Thoracic aorta (tissue), 2 donors: Measurements from ENCODE around the gene MAGI1. TPM values are rescaled to one million over a fixed set of nuclear protein-coding genes. Genes with fewer than 3 reads are reported as not detected.

Experiments
- ATAC-seq: fragments of 150-250 bp; one replicate; pipeline ENCODE4 v1.8.0; 2017; ENCODE audit warnings: low read depth; ENCODE audit not compliant: insufficient number of reproducible peaks, low FRiP score
- DNase-seq: peaks from one replicate; pipeline ENCODE4 v3.0.0-alpha.2; 2020; ENCODE audit warnings: low spot score
- H3K27ac ChIP-seq, 2 donors: fragments of 200-600 bp; sonication (generic); 1 replicate in 1 of 2; 2 replicates in 1 of 2; pipeline ENCODE4 v1.5.1; 2016; ENCODE audit warnings: mild to moderate bottlenecking in 2 of 2, moderate library complexity in 2 of 2
- H3K27me3 ChIP-seq: fragments of 200-600 bp; sonication (generic); replicated peaks from 2 replicates; pipeline ENCODE4 v1.6.0; 2016; ENCODE audit warnings: mild to moderate bottlenecking; ENCODE audit not compliant: insufficient read depth
- H3K36me3 ChIP-seq: fragments of 200-600 bp; sonication (generic); one replicate; pipeline ENCODE4 v1.5.1; 2016
- H3K4me1 ChIP-seq, 2 donors: fragments of 200-600 bp; sonication (generic); 1 replicate in 1 of 2; 2 replicates in 1 of 2; pipeline versions ENCODE4 v1.5.1 to v1.6.0; 2016; ENCODE audit warnings: low read depth in 2 of 2, mild to moderate bottlenecking in 1 of 2; ENCODE audit not compliant: control insufficient read depth in 1 of 2
- H3K4me3 ChIP-seq: fragments of 200-600 bp; sonication (generic); 2 replicates; pipeline ENCODE4 v1.5.1; 2016; ENCODE audit warnings: mild to moderate bottlenecking
- H3K9me3 ChIP-seq: fragments of 200-600 bp; sonication (generic); 2 replicates; pipeline ENCODE4 v1.5.1; 2016
- total RNA-seq, 2 donors: library from RNA; depleted of rRNA; stranded (reverse); fragments of >200 nt; gene quantifications; one replicate each; pipeline versions ENCODE4 v1.1.0 to v1.2.3, GENCODE V29; 2016
- TF ChIP-seq, protein P1 (sequence below): fragments of 200-600 bp; sonication (generic); IDR thresholded peaks from one replicate; pipeline ENCODE4 v1.5.1; 2019; ENCODE audit warnings: antibody characterized with exemption

The MAGI1 gene
- total RNA-seq, 2 donors from 2014 or later: 48.2 to 88.5 TPM

DNA sequence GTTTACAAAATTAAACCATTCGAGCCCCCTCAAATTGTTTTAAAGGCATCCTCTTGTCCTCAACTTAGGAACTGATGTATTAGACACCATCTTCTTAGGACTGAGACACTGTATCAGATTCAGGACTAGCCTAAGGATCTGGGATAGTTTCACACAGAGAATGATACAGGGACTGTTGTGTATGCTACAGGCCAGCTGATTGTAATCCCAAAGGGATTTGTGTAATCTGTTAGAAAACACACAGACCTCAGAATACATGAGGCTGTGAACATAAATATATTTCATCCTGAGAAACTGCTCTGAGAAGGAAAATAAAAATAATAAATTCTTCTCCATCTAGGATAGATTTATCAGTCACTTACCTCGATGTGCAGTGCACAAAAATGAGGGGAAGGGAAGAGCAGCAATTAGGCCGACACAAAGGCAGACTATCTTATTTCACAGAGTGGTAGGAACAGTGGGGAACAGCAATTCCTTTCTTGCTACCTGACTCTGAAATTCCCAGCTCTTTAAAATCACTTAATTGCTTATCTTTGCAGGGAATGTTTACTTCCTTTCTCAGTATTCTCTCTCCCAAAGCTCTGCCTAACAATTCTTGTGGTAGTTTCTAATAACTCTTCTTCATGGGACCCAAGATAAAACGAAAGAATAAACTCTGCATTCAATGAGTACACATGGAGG is 322.5 kb downstream of the MAGI1 start:
- H3K36me3 ChIP-seq: no peaks in the 10 kb centered on the region
- H3K9me3 ChIP-seq: no peaks in the 10 kb centered on the region
- H3K4me1 ChIP-seq: peaks cover 10 to 51% of the 10 kb centered on the region in 2 donors
- no peak overlapping the region for H3K4me3 ChIP-seq
- peak overlapping the region in 1 of 2 donors; percentile 0 for H3K27ac ChIP-seq
- no peaks in the 10 kb centered on the region for H3K27me3 ChIP-seq
- TF ChIP-seq, protein P1, sequence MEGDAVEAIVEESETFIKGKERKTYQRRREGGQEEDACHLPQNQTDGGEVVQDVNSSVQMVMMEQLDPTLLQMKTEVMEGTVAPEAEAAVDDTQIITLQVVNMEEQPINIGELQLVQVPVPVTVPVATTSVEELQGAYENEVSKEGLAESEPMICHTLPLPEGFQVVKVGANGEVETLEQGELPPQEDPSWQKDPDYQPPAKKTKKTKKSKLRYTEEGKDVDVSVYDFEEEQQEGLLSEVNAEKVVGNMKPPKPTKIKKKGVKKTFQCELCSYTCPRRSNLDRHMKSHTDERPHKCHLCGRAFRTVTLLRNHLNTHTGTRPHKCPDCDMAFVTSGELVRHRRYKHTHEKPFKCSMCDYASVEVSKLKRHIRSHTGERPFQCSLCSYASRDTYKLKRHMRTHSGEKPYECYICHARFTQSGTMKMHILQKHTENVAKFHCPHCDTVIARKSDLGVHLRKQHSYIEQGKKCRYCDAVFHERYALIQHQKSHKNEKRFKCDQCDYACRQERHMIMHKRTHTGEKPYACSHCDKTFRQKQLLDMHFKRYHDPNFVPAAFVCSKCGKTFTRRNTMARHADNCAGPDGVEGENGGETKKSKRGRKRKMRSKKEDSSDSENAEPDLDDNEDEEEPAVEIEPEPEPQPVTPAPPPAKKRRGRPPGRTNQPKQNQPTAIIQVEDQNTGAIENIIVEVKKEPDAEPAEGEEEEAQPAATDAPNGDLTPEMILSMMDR: no peak
- DNase-seq (no peak), ATAC-seq (no peak)

DNA sequence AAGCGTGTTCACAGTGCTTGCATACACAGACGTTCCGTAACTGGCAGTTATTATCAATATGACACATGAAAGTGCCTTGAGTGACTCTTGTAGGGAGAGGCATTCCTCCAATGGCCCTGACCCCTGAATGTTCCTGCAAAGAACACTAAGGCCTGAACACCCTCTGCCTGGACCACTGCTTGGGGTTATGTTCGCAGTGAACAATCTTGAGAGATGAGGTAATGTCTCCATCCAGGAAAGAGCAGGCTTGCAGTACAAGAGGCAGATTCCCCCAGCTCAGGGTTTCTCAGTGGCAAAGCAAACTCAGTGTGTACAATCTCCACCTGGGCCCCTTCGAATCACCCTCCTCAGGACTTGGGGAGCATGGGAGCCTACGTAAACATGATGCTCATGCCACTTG is 324.6 kb downstream of the MAGI1 start:
- Histone ChIP-seq H3K4me1 (peaks cover 10 to 51% of the 10 kb centered on the region in 2 donors), H3K4me3 (no peak overlapping the region), H3K27ac (peak overlapping the region; percentile 75 to 85), H3K27me3 (no peaks in the 10 kb centered on the region), H3K9me3 (no peaks in the 10 kb centered on the region), H3K36me3 (no peaks in the 10 kb centered on the region)
- TF ChIP-seq, protein P1: no peak
- ATAC-seq (peak; percentile 78), DNase-seq (no peak)

DNA sequence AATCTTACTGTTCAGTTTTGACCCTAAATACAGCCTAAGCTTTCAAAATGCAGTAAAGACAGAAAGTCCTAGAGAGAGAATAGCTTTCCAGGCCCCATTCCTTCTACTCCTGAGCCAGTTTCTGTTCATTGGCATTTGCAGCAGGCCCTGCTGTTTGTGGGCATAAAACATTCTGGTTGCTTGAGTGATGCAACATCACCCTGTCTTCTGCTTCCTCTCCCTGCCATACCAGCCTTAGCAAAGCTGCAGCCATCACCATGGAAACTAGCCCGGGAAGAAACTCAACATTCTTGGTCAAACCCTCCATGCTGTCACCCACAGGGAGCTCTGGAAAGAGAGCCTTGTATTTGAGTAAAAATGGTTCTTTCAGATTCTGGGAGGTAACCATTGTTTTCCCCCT is 325.7 kb downstream of the MAGI1 start:
- Histone ChIP-seq H3K4me3 (no peak overlapping the region), H3K27me3 (no peaks in the 10 kb centered on the region), H3K9me3 (no peaks in the 10 kb centered on the region), H3K27ac (peak overlapping the region; percentile 75 to 85), H3K36me3 (no peaks in the 10 kb centered on the region), H3K4me1 (peaks cover 10 to 51% of the 10 kb centered on the region in 2 donors)
- no peak for DNase-seq
- peak; percentile 15 for ATAC-seq
- TF ChIP-seq, protein P1: no peak

DNA sequence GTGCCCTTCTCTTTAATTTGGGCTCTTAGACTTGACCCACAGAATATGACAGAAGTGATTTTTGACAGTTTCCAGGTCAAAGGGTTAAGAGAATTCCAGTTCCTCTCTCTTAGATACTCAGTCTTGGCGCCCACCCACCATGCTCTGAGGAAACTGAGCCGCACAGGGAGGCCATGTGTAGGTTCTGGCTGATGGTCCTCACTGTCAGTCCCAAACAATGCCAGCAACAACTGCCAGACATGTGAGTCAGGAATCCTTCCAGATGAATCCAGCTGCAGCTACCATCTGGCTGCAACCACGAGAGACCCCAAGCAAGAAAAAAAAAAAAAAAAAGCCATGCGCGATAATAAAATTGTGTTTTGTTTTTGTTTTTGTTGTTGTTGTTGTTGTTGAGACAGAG is 326.6 kb downstream of the MAGI1 start:
- Histone ChIP-seq H3K27ac (peak overlapping the region; percentile 75 to 85), H3K9me3 (no peaks in the 10 kb centered on the region), H3K4me1 (peaks cover 10 to 53% of the 10 kb centered on the region in 2 donors), H3K27me3 (no peaks in the 10 kb centered on the region), H3K36me3 (no peaks in the 10 kb centered on the region), H3K4me3 (no peak overlapping the region)
- TF ChIP-seq, protein P1: no peak
- ATAC-seq: no peak
- no peak for DNase-seq

DNA sequence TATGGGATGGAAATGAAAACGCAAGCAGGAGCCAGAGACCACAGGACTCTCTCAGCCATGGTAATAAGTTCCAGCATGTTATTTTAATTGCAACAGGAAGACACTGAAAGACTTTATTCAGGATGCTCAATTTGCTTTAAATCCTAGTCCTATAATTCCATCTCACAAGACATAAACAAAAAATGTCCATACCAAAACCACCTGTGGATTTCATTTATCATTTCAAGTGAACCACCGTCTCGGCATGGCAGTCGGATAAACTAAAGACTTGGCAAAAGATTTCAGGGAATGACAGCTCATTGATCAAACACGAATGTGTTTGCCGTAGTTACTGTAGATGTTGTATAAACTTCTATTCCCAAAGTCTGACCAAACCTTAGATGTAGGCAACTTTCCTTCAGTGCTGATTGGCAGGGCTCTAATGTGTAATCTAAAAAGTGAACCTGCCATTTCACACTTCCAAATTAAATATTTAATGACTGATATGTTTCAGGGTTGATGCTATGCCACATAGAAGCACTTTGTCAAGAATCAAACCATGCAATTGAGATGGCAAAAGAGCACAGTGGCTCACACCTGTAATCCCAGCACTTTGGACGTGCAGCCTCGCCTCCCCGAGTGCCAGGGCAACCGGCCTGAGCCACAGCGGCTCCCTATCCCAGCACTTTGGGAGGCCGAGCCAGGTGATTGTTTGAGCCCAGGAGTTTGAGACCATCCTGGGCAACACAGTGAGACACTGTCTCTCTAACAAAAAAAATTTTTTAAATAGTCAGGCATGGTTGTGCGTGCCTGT is 331.7 kb downstream of the MAGI1 start:
- Histone ChIP-seq H3K4me3 (no peak overlapping the region), H3K9me3 (no peaks in the 10 kb centered on the region), H3K36me3 (no peaks in the 10 kb centered on the region), H3K27ac (no peak overlapping the region), H3K27me3 (no peaks in the 10 kb centered on the region), H3K4me1 (peaks cover 0 to 10% of the 10 kb centered on the region in 2 donors)
- no peak for ATAC-seq
- no peak for DNase-seq
- TF ChIP-seq, protein P1: no peak
